ENCODE measurements around the gene AOPEP. TPM values are rescaled to one million over a fixed set of nuclear protein-coding genes. Genes with fewer than 3 reads are reported as not detected.

AOPEP gene
- total RNA-seq, 4 donors from 2014 or later, result 18.8 to 81.0 (median 32.1) TPM

DNA sequence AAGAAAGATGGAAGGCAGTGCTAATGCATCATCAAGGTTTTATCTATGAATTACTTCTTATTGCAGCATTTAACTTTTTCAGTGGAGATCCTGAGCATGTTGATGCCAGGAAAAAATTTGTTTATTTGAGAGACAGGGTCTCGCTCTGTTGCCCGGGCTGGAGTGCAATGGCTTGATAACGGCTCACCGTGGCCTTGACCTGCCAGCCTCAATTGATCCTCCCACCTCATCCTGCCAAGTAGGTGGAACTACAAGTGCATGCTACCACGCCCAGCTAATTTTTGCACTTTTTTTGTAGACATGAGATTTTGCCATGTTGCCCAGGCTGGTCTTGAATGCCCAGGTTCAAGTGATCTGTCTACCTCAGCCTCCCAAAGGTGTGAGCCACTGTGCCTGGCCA, 47.2 kb downstream of the AOPEP start:
- TF ChIP-seq, protein P1, sequence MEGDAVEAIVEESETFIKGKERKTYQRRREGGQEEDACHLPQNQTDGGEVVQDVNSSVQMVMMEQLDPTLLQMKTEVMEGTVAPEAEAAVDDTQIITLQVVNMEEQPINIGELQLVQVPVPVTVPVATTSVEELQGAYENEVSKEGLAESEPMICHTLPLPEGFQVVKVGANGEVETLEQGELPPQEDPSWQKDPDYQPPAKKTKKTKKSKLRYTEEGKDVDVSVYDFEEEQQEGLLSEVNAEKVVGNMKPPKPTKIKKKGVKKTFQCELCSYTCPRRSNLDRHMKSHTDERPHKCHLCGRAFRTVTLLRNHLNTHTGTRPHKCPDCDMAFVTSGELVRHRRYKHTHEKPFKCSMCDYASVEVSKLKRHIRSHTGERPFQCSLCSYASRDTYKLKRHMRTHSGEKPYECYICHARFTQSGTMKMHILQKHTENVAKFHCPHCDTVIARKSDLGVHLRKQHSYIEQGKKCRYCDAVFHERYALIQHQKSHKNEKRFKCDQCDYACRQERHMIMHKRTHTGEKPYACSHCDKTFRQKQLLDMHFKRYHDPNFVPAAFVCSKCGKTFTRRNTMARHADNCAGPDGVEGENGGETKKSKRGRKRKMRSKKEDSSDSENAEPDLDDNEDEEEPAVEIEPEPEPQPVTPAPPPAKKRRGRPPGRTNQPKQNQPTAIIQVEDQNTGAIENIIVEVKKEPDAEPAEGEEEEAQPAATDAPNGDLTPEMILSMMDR (IDR thresholded peaks at IDR 0.05; ENCODE audit: low read depth), result no peak

DNA sequence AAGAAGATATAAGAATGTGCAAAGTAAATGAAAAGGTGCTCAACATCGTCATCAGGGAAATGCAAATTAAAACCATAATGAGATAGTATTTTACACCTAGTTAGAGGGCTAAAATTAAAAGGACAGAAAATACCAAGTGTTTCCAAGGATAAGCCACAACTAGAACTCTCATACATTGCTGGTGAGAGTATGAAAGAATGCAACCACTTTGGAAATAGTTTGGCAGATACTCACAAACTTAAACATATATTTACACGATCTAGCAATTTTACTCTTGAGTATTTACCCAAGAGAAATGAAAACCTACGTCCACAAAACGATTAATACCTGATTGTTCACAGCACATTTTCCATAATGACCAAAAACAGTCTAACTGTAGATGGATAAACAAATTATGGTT, 51.5 kb downstream of the AOPEP start:
- TF ChIP-seq, protein P1 (IDR thresholded peaks at IDR 0.05; ENCODE audit: low read depth), result no peak

DNA sequence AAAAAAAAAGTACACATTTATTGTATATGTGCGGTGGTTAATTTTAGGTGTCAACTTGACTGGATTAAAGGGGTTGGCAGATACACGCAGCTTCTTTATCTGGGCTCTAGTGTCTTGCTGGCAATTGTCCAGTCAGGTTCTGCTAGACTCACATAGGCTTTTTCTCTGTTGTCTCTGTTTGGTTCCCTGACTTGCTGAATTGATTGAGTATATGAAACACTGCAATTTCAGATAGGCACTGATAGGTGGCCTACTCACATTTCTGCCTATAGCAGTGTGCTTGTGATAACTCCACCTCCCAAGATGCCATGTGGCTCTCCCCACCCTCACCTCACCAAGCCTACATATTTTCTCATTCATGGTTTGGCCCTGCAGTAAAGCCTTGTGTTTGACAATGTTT, 52.5 kb downstream of the AOPEP start:
- TF ChIP-seq, protein P1 (IDR thresholded peaks at IDR 0.05; ENCODE audit: low read depth), result no peak

DNA sequence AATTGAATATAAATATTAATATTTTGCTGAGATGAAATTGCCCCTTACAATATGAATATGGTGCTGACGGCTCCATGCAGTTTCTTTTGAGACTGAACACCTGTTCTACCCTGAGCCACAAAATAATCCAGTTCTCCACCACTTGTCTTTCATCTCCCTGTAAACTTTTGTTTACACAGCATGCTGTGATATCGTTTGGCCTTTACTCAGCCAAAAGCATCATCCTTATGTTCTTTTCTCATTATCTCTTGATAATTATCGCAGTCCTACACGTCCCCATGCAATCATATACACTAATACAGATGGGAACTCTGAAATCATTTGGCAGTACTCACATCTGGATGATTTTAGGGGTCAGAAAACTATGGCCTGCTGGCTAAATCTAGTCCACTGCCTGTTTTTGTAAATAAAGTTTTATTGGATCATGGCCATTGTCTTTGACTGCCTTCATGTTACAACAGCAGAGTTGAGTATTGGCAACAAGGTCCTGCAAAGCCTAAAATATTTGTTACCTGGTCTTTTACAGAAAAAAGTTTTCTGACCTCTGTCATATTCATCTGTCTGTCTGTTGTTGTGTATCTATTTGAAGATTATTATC, 53.3 kb downstream of the AOPEP start:
- TF ChIP-seq, protein P1 (IDR thresholded peaks at IDR 0.05; ENCODE audit: low read depth), result no peak

DNA sequence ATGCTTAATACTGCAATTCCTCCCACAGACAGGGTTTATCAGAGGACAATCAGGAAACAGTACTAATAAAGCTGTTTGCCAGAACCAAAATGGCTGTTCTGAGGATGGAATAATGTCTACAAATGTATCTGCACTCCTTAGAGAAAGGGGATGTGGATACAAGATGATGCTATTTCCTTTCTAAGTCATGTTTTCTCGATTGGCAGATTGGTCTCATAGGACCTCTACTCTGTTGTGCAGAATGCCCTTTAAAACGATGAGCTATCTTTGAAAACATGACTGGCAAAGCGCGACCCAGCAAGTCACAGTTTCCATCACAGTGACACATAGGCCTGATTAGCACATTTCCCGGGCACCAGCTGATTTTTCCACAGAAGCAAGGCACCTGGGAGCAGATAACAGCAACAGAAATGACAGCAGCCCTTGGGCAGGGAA, 54.0 kb downstream of the AOPEP start:
- TF ChIP-seq, protein P1 (IDR thresholded peaks at IDR 0.05; ENCODE audit: low read depth), result no peak

DNA sequence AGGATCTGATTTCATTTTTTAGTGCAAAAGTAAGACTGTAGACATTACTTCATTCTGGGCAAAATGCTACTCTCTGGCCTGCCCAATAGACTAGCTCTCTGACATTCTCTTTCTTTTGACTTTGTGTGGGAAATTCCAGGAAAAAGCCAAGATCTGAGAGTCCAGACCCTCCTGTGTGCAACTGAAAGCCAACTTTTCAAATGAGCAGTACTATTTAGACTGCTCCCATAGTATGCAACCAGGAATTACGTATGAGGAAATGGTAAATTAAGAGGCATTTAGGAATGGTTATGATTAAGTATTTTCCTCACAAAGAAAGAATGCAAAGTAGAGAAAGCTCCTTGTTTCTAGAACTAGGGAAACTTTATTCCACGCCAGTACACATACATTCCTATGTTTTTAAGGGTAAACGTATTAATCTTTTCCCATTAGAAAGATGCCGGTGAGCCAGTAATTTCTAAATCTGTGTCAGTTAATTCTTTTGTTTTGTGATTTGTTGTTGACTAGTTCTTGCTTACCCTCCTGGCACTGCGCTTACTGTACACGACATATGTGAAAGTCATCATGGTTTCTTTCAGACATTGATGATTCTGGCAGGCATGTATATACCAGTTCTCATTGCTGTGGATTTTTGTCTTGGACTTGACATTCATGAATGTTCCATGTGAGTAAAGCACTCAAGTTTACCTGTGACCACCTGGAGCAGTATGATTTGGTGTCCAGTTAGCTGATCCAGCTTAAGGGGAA, 56.0 kb downstream of the AOPEP start:
- TF ChIP-seq, protein P1 (IDR thresholded peaks at IDR 0.05; ENCODE audit: low read depth), result no peak

DNA sequence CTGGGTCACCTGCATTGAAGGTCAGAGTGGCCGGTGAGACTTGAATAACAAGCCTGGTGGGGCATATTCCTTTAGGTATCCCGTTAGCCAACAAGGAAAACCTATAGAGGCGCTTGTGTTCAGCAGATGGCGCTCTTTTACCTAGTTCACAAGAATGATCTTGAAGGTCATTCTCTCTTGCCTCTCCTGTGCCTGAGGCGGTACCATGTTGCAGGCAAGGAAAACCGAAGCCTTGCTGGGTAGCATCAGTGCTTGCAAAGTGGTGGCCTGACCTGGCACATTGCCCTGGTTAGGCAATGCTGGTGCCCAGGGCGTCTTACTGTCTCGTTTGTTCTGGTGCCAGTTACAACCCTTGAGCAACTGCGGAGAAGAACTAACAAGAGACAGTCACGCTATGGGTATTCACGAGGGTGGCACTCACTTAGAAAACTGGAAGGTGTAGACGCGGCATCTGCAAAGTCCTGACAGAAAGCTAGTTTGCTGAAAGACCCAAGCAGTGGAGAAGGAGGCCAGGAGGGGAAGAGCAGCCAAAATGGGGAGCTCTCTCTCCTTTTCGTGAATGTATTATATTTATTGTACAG, 56.7 kb downstream of the AOPEP start:
- TF ChIP-seq, protein P1 (IDR thresholded peaks at IDR 0.05; ENCODE audit: low read depth), result no peak
